ENCODE results near the gene ANGPTL8. TPM values are rescaled to one million over a fixed set of nuclear protein-coding genes. Genes with fewer than 3 reads are reported as not detected.

Gene ANGPTL8
- total and polyA plus RNA-seq, 2 of the 13 experiments (the other 11 are each of a cell fraction or from before 2014, with no cell fraction given), result 27.3 to 243 TPM

DNA sequence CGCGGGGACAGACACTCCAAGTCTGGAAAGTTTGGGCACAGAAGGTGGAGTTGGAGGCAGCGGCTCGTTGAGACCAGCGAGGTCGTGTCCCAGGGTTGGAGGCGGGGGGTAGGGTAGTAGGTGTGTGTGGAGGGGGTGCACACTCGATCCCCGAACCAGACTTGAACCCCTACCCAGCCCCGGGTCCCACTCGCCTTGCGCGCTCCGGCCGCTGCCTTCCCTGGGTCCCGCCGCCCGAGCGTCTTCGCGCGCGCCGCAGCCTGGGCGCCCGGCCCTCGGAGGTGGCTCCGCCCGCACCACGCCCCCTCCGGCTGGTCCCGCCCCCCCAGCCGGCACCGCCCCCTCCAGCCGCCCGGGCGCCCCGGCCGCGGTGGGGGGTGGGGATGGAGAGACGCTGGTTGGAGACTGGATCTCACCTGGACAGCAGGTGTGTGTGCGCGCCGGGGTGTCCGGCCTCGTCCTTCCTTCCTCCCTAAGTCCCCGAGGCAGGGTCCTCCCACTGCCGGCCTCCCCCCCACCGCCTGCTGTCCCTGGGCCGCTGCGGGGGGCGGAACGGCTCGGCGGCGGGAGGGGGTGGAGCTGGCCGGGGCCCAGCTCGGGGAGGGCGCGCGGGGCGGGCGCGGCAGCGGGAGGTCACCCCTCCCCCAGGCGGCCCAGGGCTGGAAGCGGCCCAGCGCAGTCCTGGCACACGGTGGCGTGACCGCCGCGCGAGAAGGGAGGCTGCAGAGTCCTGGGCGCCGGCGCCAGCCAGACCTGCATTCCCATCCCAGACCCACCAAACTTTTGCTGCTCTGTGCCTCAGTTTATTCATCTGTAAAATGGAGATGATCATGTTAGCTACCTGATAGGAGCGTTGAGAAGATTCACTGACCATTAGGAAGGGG lies 41.9 kb upstream of the ANGPTL8 start, which contains the start of gene KANK2 (continued):
- TF ChIP-seq, protein P1, sequence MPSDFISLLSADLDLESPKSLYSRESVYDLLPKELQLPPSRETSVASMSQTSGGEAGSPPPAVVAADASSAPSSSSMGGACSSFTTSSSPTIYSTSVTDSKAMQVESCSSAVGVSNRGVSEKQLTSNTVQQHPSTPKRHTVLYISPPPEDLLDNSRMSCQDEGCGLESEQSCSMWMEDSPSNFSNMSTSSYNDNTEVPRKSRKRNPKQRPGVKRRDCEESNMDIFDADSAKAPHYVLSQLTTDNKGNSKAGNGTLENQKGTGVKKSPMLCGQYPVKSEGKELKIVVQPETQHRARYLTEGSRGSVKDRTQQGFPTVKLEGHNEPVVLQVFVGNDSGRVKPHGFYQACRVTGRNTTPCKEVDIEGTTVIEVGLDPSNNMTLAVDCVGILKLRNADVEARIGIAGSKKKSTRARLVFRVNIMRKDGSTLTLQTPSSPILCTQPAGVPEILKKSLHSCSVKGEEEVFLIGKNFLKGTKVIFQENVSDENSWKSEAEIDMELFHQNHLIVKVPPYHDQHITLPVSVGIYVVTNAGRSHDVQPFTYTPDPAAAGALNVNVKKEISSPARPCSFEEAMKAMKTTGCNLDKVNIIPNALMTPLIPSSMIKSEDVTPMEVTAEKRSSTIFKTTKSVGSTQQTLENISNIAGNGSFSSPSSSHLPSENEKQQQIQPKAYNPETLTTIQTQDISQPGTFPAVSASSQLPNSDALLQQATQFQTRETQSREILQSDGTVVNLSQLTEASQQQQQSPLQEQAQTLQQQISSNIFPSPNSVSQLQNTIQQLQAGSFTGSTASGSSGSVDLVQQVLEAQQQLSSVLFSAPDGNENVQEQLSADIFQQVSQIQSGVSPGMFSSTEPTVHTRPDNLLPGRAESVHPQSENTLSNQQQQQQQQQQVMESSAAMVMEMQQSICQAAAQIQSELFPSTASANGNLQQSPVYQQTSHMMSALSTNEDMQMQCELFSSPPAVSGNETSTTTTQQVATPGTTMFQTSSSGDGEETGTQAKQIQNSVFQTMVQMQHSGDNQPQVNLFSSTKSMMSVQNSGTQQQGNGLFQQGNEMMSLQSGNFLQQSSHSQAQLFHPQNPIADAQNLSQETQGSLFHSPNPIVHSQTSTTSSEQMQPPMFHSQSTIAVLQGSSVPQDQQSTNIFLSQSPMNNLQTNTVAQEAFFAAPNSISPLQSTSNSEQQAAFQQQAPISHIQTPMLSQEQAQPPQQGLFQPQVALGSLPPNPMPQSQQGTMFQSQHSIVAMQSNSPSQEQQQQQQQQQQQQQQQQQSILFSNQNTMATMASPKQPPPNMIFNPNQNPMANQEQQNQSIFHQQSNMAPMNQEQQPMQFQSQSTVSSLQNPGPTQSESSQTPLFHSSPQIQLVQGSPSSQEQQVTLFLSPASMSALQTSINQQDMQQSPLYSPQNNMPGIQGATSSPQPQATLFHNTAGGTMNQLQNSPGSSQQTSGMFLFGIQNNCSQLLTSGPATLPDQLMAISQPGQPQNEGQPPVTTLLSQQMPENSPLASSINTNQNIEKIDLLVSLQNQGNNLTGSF (CRISPR knock-in tag; IDR thresholded peaks at IDR 0.05), result no peak
- no peak for TF ChIP-seq ZNF30 (CRISPR knock-in tag; IDR thresholded peaks at IDR 0.05)
- no peak for TF ChIP-seq ZBTB40 (IDR thresholded peaks at IDR 0.05)
- no peak; the same call in 1 of the 2 replicates for TF ChIP-seq ZBTB40 (CRISPR knock-in tag; IDR thresholded peaks at IDR 0.05)
- TF ChIP-seq ZNF556 (CRISPR knock-in tag; IDR thresholded peaks at IDR 0.05; ENCODE audit: borderline replicate concordance), result peak; percentile 19; the same call in 1 of the 2 replicates

All from HepG2 (cell line).